GM21515 (cell line): ENCODE results near the gene FBLIM1.

Source experiments
- ATAC-seq: cut with Tn5 transposase; IDR thresholded peaks from one replicate; pipeline ENCODE4 v1.9.1; 2021; ENCODE audit not compliant: unreplicated experiment

FBLIM1 gene

DNA sequence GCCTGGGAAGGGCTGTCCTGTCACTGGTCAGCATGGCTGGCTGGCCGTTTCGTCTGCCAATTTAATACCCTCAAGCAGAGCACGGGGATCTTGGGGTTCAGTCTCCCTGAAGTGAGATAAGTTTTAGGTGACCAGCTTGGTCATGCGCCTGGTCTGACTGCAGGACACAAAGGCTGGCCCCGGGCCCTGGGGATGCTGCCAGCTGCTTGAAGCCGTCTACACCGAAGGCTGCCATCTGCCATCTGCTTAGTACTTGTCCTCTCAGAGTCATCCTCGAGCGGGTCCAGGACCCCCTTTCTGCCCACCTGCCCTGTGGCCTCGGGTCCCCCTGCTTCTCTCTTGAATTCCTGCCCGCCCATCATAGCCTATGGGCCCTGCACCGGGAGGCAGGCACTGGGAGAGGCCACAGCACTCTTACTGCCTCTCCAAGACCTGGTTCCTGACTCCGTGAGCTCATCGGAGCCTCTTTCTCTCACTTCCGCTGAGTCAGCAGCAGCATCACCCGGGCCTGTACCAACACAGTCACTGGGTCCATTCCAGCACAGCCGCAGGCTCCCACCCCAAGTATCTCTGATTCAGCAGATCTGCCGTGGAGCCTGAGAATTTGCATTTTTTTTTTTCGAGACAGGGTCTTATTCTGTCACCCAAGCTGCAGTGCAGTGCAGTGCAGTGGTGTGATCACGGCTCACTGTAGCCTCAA, 7.0 kb downstream of the FBLIM1 start:
- no peak for ATAC-seq

DNA sequence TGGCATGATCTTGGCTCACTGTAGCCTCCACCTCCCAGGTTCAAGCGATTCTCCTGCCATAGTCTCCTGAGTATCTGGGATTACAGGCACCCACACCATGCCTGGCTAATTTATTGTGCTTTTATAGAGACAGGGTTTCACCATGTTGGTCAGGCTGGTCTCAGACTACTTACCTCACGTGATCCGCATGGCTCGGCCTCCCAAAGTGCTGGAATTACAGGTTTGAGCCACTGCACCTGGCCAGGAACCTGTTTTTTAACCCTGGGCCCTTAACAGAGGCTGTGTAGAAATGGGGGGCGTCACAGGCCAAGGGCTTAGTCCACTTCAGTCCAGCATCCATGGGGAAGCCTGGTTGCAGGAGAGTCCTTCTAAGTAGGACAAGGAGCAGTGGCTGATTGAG, 9.3 kb downstream of the FBLIM1 start:
- no peak for ATAC-seq

DNA sequence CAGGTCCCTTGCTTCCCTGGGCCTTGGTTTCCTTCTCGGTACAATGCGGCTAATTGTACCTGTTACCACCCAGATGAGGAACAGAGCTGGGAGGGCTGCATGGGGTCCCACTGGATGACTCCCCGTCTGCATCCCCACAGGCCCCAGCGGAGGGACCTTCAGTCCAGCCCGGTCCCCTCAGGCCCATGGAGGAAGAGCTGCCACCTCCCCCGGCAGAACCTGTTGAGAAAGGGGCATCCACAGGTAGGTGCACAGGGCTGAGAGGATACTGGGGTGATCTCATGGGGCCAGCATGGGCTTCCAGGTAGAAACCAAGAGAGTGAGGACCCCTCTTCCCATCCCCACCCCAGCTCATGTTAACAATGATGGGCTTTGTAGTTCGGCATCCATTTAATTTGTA, 9.8 kb downstream of the FBLIM1 start:
- no peak for ATAC-seq

DNA sequence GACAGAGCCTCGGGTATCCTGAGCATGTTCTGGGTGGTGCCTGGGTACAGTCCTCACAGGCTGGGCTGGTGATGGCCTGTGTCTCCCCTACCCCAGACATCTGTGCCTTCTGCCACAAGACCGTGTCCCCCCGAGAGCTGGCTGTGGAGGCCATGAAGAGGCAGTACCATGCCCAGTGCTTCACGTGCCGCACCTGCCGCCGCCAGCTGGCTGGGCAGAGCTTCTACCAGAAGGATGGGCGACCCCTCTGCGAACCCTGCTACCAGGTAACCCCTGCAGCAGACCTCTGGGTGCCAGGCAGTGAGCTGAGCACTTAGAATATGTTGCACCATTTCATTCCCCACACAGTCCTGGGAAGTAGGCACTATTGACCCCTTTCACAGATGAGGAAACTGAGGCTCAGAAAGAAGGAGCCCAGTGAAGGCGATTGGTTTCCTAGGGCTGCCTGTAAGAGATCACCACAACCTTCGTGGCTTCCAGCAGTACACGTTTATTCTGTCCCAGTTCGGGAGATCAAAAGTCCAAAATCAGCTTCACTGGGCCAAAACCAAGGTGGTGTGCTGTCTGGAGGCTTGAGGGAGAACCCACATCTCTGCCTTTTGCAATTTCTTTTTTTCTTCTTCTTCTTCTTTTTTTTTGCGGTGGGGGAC, 11.8 kb downstream of the FBLIM1 start:
- ATAC-seq, result no peak

DNA sequence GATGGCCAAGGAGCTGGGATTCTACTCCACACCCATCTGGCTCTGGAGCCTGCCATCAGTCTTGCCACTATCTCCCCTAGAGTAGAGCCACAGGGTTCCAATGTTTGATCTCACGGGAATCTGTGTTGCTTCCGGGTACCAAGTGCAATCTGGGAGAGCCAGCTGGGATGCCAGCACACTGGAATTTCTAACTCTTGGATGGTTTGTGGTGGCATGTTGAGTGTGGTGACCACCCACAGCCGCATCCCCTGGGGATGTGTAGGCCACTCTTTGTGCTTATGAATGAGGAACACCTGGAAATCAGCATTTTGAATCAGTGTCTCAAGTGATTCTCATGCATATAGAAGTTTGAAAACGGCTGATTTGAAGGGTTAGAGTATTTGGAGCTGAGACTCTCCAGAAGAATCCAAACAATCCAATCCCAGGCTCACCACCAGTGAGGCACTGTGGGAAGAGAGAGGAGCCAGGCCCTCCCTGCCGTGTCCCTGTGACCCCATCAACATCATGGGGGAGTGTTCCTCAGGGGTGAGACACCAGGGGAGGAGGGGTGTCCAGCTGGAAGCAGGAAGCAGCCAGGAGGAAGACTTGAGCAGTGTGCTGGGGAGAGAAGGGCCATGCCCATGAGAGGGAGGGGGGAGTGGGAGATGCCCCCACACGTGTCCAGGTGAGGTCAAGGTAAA, 13.4 kb downstream of the FBLIM1 start:
- ATAC-seq, result no peak

DNA sequence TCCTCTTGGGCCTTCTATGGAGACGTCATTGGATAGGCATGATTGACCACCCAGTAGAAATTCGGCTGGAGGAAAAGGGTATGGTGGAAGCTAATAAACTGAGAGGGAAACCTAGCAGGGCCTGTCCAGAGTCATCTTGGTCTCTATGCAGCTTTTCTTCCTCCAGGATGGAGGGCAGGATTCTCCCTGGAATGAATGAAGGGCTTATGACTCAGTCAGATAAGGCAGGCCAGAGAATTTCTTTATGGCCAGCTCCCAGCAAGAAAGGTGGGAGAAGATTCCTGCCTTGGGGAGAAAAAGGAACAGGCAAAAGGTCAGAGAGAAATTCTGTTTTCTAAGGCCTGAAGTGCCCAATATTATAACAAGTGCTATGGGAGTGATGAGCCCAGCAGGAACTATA, 17.1 kb downstream of the FBLIM1 start:
- ATAC-seq, result no peak

DNA sequence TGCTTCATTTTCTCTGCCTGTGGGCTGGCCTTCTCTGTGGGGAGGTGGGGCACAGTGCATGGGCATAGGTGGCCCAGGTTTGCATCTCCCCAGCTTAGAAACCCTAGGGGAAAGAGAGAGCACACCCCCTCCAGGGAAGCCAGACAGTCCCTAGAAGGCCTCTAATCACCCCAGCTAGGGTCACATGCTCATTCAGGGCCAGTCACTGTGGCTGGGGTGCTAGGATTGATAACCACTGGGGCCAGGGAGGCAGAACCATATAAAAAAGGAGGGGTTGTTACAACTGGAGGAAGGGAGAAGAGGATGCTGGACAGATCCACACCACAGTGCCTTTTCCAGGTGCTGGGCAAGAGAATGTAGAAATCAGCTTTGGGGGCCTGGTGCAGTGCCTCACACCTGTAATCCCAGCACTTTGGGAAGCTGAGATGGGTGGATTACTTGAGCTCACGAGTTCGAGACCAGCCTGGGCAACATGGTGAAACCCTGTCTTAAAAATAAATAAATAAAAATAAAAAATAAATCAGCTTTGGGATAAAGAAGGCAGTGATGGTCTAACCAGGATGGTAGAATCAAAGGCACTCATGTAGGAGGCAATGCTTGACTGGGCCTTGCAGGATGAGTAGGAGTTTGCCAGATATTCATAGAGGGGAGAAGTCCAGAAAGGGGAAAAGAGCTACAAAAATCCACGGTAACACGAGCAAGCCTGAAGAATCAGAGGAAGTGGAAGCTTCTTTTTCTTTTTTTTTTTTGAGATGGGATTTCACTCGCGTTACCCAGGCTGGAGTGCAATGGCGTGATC, 19.5 kb downstream of the FBLIM1 start:
- no peak for ATAC-seq

DNA sequence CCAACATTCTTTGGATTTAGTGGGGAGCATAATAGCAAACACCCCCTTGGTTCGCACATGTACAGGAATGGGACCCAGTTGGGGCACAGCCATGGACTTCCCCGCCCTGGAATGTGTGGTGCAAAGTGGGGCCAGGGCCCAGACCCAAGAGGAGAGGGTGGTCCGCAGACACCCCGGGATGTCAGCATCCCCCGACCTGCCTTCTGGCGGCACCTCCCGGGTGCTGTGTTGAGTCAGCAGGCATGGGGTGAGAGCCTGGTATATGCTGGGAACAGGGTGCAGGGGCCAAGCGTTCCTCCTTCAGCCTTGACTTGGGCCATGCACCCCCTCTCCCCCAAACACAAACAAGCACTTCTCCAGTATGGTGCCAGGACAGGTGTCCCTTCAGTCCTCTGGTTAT, 27.1 kb downstream of the FBLIM1 start:
- no peak for ATAC-seq

DNA sequence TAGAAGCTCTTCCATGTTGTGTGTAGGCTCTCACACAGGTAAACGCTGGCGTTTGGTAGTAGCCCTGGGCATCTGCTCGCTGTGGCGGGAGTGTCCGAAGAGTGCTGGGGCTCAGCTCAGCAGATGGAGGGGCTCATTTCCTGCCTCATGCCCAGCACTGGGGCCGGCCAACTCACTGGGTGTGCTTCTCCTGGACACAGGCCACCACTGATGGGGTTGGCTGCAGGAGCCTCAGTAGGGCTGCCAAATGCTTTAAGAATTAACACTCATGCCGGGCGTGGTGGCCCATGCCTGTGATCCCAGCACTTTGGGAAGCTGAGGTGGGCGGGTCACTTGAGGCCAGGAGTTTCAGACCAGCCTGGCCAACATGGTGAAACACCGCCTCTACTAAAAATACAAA, 28.0 kb downstream of the FBLIM1 start:
- no peak for ATAC-seq

DNA sequence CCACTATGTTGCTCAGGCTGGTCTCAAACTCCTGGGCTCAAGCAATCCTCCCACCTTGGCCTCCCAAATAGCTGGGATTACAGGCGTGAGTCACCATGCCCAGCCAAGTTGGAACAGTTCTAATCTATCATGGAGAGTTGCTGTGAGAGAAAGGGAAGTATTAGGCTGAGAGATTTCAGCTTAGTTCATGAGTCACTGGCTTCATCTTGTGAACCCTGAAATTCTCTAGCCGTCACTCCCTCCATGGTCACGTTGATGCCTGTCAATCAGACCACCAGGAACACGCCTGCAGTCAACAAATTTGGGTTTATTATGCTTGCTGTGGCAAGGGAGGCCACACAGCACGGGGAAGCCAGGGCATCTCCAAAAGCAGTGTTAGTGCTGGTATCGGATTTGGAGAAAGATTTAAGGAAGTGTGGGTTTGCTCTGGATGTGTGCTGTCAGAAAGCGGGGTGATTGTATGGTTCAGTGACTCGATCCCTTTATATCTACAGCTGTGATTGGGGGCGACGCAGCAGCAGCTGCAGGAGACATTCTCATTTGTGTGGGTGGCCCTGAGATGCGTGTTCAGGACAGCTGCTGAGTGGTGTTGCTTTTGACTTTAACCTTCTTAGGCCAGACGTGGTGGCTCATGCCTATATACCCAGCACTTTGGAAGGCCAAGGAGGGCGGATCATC, 30.2 kb downstream of the FBLIM1 start:
- ATAC-seq, result no peak

DNA sequence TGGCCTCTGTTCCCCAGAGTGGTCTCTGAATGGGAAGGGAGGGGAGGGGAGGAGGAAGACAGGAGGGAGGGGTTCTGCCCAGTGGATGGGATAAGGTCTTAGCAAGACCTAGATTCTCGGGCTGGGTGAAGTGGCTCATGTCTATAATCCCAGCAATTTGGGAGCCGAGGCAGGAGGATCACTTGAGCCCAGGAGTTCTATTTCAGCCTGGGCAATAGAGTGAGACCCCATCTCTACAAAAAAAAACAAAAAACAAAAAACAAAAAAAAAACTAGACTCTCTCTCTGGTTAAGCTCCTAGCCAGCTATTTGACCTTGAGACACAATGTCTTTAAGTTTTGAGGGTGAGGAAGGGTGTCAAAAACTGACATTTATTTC, 37.5 kb downstream of the FBLIM1 start:
- ATAC-seq, result no peak

DNA sequence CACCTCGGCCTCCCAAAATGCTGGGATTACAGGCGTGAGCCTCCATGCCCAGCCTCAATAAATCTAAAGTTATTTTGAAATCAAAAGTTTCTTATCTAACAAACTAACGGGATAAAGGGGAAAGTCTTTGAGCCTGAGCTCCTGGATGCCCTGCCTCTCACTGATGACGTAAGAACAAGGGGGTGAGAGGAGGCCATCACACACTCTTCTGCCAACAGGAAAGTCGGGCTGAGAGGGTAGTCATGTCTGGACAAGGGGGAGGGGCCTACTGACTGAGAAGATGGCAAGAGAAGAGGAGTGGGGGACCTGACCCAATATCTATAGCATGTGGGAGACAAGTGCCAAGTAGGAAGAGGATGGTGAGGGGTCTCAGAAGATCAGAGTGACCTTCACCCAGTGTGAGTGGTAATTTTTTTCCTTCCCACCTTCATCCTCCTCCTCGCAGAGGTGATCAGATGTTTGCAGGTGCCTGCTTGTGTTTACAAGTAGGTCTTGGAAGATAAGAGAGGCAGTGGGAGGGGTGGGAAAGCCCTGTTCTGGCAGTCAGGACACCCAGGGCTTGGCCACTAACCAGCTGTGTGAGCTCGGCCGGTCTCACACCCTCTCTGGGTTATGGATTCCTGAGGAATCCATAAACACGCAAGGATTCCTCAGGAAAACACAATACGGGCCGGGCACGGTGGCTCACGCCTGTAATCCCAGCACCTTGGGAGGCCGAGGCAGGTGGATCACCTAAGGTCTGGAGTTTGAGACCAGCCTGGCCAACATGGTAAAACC, 39.2 kb downstream of the FBLIM1 start:
- ATAC-seq, result no peak

DNA sequence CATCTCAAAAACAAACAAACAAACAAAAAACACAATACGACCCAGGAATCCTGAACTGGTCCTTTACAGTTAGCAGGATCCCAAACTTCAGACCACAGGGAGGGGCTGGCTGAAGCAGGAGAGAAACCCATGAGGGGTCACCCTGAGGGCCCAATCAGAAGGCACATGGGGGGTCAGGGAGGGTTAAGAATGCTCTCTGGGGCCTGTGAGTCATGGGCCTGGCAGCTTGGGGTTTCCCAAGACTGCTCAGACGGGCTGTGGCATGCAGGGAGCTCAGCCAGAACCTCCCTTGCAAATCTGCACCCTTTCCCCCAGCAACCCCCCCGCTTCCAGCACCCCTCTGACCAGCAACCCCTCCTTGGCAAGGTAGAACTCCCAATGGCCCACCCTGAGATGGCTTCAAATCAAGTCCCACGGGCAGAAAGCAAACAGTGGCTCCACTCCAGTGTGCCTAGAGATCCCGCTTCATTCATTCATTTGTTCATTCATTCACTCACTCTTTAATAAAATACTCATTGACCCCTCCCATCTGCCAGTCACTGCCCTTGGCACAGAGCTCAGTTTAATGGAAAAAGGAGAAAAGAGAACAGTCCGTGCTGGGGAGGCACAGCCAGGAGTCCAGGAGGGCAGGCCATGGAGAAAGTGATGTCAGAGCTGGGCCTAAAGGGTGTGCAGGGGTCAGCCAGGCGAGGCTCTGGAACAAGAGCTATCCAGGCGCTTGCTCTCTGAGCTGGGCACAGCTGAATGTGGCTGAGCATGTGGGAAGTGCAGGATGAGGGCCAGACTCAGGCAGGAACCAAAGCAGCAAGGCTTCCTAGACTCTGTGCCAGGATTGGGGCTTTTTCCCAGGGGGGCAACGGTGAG, 40.6 kb downstream of the FBLIM1 start:
- no peak for ATAC-seq

DNA sequence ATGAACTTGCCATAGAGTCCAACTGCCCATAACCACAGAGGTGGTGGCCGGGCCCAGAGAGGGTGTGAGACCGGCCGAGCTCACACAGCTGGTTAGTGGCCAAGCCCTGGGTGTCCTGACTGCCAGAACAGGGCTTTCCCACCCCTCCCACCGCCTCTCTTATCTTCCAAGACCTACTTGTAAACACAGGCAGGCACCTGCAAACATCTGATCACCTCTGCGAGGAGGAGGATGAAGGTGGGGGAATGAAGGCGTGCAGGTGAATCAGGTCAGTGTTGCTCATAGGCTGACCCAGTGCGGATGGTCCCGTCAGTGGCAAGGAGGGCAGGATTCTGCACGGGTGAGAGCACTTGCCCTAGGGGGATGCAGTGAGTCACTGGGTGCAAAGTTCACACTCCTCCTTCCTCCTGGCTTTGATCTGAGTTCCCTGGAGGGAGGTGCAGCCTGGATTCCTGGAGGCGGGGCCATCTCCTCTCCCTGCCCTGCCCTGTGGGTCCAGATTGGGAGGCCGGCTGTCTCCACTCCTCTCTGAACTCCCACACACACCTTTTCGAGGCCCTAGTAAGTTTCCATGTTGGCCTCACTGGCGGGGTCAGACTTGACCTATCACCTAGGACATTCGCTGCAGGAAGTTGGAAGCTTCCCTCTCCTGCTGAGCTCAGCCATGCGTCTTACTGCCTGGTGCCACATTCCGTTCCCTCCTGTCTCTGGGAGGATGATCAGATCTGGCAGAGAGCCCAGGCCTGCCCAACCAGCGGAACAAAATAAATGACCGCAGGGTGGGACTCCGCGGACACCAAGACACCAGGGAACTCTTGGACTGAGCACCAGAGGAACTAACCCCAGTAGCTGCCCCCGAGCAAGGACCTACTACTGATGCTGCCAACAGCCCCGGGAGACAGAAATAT, 41.6 kb downstream of the FBLIM1 start:
- no peak for ATAC-seq

DNA sequence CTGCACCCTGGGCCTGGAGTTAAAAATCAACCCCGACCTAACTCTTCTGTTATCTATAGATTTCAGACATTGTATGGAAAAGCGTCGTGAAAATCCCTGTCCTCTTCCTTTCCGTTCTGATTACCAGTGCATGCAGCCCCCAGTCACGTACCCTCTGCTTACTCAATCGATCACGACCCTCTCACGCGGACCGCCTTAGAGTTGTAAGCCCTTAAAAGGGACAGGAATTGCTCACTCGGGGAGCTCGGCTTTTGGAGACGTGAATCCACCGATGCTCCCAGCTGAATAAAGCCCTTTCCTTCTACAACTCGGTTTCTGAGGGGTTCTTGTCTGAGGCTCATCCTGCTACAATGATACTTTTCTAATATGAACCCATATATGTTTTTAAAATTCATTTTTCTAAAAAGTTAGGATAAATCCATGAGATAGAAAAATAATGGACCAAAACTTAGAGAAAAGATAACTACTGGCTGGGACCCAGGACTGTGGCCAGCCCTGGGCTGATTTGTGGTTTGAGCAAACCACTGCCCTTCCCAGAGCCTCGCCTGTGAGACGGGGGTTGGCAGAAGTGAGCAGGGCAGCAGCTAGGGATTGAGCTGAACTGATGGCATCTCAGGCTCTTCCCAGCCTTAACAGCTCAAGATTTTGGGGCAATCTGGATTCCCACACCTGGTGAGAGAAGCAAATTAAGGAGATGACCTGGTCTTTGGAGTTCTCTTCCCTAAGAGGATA, 43.8 kb downstream of the FBLIM1 start:
- ATAC-seq, result no peak

DNA sequence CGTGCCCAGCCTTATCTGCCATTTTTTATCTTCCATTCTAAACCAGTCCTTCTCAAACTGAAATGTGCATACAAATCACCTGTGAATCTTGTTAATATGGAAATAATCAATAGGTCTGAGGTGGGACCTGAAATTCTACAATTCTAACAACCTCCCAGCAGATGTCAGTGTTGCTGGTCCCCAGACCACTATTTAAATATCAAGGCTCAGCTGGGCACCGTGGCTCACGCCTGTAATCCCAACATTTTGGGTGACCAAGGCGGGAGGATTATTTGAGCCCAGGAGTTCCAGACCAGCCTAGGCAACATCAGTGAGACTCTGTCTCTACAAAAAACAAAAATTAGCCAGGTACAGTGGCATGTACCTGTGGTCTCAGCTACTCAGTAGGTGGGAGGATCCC, 44.8 kb downstream of the FBLIM1 start:
- ATAC-seq, result no peak

DNA sequence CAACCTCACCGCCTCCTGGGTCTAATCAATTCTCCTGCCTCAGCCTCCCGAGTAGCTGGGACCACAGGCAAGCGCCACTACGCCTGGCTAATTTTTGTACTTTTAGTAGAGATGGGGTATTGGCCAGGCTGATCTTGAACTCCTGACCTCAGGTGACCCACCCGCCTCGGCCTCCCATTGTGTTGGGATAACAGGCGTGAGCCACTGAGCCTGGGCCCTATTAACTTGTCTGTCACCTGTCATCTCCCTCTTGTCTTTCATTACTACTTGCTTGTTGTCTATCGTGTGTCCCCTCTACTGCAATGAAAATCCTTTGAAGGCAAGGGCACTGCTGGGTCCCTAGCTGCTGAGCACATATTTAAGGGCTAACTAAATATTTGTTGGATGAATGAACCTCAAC, 45.5 kb downstream of the FBLIM1 start:
- ATAC-seq, result no peak

DNA sequence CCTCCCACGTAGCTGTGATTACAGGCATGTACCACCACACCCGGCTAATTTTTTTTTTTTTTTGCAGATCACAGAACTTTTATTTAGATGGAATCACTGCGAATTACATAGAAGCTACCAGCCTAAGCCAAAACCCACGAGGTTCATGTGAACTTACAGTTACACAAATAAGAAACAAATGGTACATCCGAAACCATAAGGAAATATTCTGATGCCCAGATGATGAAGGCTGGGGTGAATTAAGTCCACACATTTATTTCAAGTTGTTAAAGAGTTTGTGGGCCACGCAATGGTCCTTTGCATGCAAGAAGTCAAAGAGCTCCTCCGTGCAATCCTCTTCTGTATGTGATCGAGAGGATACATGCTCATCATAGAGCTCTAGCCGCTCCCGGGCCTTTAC, 48.5 kb downstream of the FBLIM1 start:
- ATAC-seq, result no peak
